ENCODE data around the gene CDSN. TPM values are rescaled to one million over a fixed set of nuclear protein-coding genes. Genes with fewer than 3 reads are reported as not detected.

Gene CDSN
- total RNA-seq (0.13 TPM), polyA plus RNA-seq (ENCODE audit: insufficient read depth, low read depth, low replicate concordance) (not detected)
- long read RNA-seq, donor 1 = 0 reads
- long read RNA-seq, donor 2 = 0 reads
- long read RNA-seq, donor 3 = 0 reads
- long read RNA-seq, donor 4 = 0 reads
- long read RNA-seq, donor 5 = 0 reads
- long read RNA-seq, donor 6 = 0 reads
- long read RNA-seq, donor 7, partial matches to known transcripts = 0 of 3 reads
- long read RNA-seq, donor 7, other reads (novel, unspliced or antisense) = 3 of 3 reads
- long read RNA-seq, donor 8 = 0 reads
- long read RNA-seq, donor 9 = 0 reads
- long read RNA-seq, donor 10 = 0 reads

- FAIRE-seq = no peak
- Histone ChIP-seq H3K9ac (ENCODE audit: low read length in 3 of 3) (no peak within 1 kb of the TSS), H3K27me3 (ENCODE audit: control insufficient read depth, insufficient read depth, low read length) (no peaks in the 10 kb centered on the region), H3K36me3 (ENCODE audit: control insufficient read depth in 2 of 3, insufficient read depth in 3 of 3, low read length in 3 of 3) (no peaks in the 10 kb centered on the region), H3K27ac (ENCODE audit: low read depth in 2 of 2, low read length in 2 of 2) (no peak within 1 kb of the TSS), H3K4me3 (ENCODE audit: low read length in 3 of 3) (no peak within 1 kb of the TSS), H3K9me3 (ENCODE audit: control insufficient read depth in 2 of 3, insufficient read depth in 1 of 3, low read length in 3 of 3) (no peaks in the 10 kb centered on the region), H3K4me1 (ENCODE audit: control insufficient read depth in 2 of 3, insufficient read depth in 2 of 3, low read depth in 1 of 3, low read length in 3 of 3) (peaks cover 0 to 11% (median 0%) of the 10 kb centered on the region in 3 donors)
- peak in 1 of 5 donors; percentile 74 for DNase-seq
- intact Hi-C loops (cut with DNase I) = no loop called here
- TF ChIP-seq, protein P1, sequence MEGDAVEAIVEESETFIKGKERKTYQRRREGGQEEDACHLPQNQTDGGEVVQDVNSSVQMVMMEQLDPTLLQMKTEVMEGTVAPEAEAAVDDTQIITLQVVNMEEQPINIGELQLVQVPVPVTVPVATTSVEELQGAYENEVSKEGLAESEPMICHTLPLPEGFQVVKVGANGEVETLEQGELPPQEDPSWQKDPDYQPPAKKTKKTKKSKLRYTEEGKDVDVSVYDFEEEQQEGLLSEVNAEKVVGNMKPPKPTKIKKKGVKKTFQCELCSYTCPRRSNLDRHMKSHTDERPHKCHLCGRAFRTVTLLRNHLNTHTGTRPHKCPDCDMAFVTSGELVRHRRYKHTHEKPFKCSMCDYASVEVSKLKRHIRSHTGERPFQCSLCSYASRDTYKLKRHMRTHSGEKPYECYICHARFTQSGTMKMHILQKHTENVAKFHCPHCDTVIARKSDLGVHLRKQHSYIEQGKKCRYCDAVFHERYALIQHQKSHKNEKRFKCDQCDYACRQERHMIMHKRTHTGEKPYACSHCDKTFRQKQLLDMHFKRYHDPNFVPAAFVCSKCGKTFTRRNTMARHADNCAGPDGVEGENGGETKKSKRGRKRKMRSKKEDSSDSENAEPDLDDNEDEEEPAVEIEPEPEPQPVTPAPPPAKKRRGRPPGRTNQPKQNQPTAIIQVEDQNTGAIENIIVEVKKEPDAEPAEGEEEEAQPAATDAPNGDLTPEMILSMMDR (IDR thresholded peaks at IDR 0.05; ENCODE audit: borderline replicate concordance, extremely low read depth, insufficient read depth) = no peak
Observed at GRCh38 chr6:31120151-31120915, at the start of gene CDSN. TSS of gene CDSN (minus strand) at chr6:31120446. CDS start at chr6:31120419, 27 bp downstream.

DNA sequence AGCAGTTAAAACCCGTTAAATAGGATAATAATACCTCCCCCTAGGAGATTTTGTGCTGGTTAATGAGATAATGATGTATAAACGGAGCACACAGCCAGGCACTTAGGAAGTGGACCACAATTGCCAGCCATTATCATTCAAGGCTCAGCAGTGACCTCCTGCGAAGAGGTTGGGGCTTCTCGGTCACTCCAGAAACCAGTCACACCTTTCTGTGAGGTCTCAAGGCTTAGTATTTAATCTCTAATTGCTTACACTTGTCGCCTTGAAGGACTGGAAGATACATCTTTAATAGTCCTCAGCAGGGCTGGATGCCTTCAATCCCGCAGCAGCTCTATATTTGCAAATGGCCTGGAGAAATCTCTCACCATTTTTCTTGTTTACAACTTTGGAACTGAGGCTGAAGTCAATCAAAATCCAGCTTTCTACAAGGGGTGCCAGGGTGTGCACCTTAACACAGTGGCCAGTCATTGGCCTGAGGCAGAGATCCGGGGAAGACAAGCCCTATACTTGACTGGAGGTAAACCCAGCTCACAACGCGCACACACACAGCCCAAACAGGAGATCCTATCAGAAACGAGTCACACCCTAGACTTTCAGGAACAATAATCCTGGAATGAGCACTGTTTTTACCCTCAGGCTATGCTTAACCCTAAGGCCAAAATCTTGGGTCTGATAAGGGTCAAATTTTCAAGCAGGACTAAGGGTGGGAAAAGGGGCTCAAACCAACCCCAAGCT, 49.0 kb upstream of the CDSN start:
- Histone ChIP-seq H3K9me3 (ENCODE audit: control insufficient read depth in 2 of 3, insufficient read depth in 1 of 3, low read length in 3 of 3) (no peaks in the 10 kb centered on the region), H3K4me3 (ENCODE audit: low read length in 3 of 3) (no peak overlapping the region), H3K27ac (ENCODE audit: low read depth in 2 of 2, low read length in 2 of 2) (peak overlapping the region; percentile 36 to 45), H3K4me1 (ENCODE audit: control insufficient read depth in 2 of 3, insufficient read depth in 2 of 3, low read depth in 1 of 3, low read length in 3 of 3) (peaks cover 0 to 12% (median 5%) of the 10 kb centered on the region in 3 donors), H3K27me3 (ENCODE audit: control insufficient read depth, insufficient read depth, low read length) (no peaks in the 10 kb centered on the region), H3K9ac (ENCODE audit: low read length in 3 of 3) (no peak overlapping the region), H3K36me3 (ENCODE audit: control insufficient read depth in 2 of 3, insufficient read depth in 3 of 3, low read length in 3 of 3) (no peaks in the 10 kb centered on the region)
- TF ChIP-seq, protein P1 (IDR thresholded peaks at IDR 0.05; ENCODE audit: borderline replicate concordance, extremely low read depth, insufficient read depth) = no peak
- no peak for FAIRE-seq
- DNase-seq = no peak
- intact Hi-C loops (cut with DNase I) = no loop called here

DNA sequence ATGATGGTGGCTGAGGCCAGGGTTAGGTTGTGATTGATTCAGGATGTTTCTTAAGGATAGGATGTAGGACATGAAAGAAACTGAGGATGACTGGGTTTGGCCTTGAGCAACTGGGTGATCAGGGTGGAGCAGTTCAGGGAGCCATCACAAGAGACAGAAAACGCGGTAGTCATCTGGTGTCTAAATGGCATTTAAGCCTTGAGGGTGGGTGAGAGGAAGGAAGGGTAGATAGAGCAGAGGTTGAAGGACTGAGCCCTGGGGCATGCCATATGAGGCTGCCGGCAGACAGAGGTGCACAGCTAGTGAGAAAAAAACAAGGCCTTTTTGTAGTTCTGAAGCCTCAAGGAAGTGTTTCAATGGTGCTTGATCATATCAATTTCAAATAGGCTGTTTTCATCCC, 48.4 kb upstream of the CDSN start:
- DNase-seq (no peak), FAIRE-seq (no peak)
- intact Hi-C loops (cut with DNase I) = no loop called here
- H3K27ac ChIP-seq (ENCODE audit: low read depth in 2 of 2, low read length in 2 of 2) = no peak overlapping the region
- H3K27me3 ChIP-seq (ENCODE audit: control insufficient read depth, insufficient read depth, low read length) = no peaks in the 10 kb centered on the region
- H3K4me1 ChIP-seq (ENCODE audit: control insufficient read depth in 2 of 3, insufficient read depth in 2 of 3, low read depth in 1 of 3, low read length in 3 of 3) = peaks cover 0 to 12% (median 5%) of the 10 kb centered on the region in 3 donors
- no peaks in the 10 kb centered on the region for H3K9me3 ChIP-seq (ENCODE audit: control insufficient read depth in 2 of 3, insufficient read depth in 1 of 3, low read length in 3 of 3)
- TF ChIP-seq, protein P1 (IDR thresholded peaks at IDR 0.05; ENCODE audit: borderline replicate concordance, extremely low read depth, insufficient read depth) = no peak
- no peak overlapping the region for H3K9ac ChIP-seq (ENCODE audit: low read length in 3 of 3)
- no peaks in the 10 kb centered on the region for H3K36me3 ChIP-seq (ENCODE audit: control insufficient read depth in 2 of 3, insufficient read depth in 3 of 3, low read length in 3 of 3)
- no peak overlapping the region for H3K4me3 ChIP-seq (ENCODE audit: low read length in 3 of 3)

Measured in kidney (tissue), 22 donors.